Measurements from ENCODE around the gene NEURL3.

DNA sequence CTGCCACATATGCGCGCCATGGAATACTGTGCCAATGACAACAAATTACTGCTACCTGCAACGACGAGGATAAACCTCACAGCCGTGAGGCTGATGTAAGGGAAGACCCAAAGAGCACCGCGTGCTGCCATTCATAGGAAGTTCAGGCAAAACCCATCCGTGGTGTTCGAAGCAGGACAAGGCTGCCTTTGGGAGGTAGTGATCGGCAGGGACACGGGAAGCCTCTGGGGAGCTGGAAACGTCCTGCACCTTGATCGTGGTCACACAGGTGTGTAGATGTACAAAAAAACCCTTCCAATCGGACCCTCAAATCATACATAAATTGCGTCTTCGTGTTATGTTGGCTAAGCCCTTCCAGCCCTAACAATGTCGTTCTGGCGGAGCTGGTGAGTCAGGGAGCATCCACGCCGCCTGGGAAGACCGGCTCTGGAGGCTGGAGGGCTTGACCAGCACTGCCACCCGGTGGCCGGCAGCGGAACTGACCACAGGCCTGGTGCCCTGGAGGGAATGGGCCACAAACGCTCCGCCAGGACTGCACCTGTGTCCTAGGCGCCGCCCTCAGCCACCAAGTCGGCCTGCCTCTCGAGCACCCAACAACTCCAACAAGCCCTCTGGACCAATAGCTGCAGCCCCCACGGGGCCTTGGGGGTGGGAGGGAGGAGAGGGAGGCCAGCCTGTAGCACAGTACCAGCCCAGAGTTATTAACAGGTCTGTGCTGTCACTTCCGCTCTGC is 4.1 kb upstream of the NEURL3 start:
- TF ChIP-seq ZNF77 (CRISPR knock-in tag; IDR thresholded peaks at IDR 0.05): no peak
- no peak for TF ChIP-seq SMAD4 (CRISPR knock-in tag; conservative IDR thresholded peaks at IDR 0.05)
- no peak for TF ChIP-seq POLR2A (conservative IDR thresholded peaks at IDR 0.05)
- no peak for TF ChIP-seq RBM22 (IDR thresholded peaks at IDR 0.05; ENCODE audit: low read depth, low read length, poor library complexity, severe bottlenecking)
- peak in 1 of 2 experiments; percentile 47; a peak in 1 of 4 replicates for TF ChIP-seq RCOR1 (IDR thresholded peaks at IDR 0.05; ENCODE audit: borderline replicate concordance in 1 of 2, low read depth in 2 of 2, low read length in 2 of 2)
- TF ChIP-seq, protein P1, sequence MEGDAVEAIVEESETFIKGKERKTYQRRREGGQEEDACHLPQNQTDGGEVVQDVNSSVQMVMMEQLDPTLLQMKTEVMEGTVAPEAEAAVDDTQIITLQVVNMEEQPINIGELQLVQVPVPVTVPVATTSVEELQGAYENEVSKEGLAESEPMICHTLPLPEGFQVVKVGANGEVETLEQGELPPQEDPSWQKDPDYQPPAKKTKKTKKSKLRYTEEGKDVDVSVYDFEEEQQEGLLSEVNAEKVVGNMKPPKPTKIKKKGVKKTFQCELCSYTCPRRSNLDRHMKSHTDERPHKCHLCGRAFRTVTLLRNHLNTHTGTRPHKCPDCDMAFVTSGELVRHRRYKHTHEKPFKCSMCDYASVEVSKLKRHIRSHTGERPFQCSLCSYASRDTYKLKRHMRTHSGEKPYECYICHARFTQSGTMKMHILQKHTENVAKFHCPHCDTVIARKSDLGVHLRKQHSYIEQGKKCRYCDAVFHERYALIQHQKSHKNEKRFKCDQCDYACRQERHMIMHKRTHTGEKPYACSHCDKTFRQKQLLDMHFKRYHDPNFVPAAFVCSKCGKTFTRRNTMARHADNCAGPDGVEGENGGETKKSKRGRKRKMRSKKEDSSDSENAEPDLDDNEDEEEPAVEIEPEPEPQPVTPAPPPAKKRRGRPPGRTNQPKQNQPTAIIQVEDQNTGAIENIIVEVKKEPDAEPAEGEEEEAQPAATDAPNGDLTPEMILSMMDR (IDR thresholded peaks at IDR 0.05 in 2 of 3, conservative IDR thresholded peaks at IDR 0.05 in 1 of 3; ENCODE audit: insufficient read depth in 2 of 3, low read depth in 1 of 3, low read length in 3 of 3): peak; percentile 96 to 97 (median 96)
- no peak for TF ChIP-seq JUN (IDR thresholded peaks at IDR 0.05; ENCODE audit: borderline replicate concordance, low read depth, low read length)
- TF ChIP-seq JUN (CRISPR knock-in tag; IDR thresholded peaks at IDR 0.05; ENCODE audit: borderline replicate concordance): 0 out of 2 replicates have a peak, but pooled peaks have one; percentile 50
- no peak for TF ChIP-seq BDP1 (IDR thresholded peaks at IDR 0.05; ENCODE audit: insufficient read depth, insufficient read length)
- TF ChIP-seq SNIP1 (IDR thresholded peaks at IDR 0.05; ENCODE audit: low read depth): no peak
- TF ChIP-seq ZSCAN29 (IDR thresholded peaks at IDR 0.05): no peak
- TF ChIP-seq, protein P2, sequence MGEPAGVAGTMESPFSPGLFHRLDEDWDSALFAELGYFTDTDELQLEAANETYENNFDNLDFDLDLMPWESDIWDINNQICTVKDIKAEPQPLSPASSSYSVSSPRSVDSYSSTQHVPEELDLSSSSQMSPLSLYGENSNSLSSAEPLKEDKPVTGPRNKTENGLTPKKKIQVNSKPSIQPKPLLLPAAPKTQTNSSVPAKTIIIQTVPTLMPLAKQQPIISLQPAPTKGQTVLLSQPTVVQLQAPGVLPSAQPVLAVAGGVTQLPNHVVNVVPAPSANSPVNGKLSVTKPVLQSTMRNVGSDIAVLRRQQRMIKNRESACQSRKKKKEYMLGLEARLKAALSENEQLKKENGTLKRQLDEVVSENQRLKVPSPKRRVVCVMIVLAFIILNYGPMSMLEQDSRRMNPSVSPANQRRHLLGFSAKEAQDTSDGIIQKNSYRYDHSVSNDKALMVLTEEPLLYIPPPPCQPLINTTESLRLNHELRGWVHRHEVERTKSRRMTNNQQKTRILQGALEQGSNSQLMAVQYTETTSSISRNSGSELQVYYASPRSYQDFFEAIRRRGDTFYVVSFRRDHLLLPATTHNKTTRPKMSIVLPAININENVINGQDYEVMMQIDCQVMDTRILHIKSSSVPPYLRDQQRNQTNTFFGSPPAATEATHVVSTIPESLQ (CRISPR knock-in tag; IDR thresholded peaks at IDR 0.05): no peak
- TF ChIP-seq SIN3A (IDR thresholded peaks at IDR 0.05; ENCODE audit: borderline replicate concordance in 2 of 2, control insufficient read depth in 1 of 2, low read depth in 2 of 2, low read length in 2 of 2): no peak

Data from K562 (cell line).